ENCODE results near the gene NAGPA. TPM values are rescaled to one million over a fixed set of nuclear protein-coding genes. Genes with fewer than 3 reads are reported as not detected.

The NAGPA gene
- total and polyA plus RNA-seq, 2 of the 8 experiments (the other 6 are each of a cell fraction or from before 2014, with no cell fraction given), result 10.1 to 13.2 TPM

DNA sequence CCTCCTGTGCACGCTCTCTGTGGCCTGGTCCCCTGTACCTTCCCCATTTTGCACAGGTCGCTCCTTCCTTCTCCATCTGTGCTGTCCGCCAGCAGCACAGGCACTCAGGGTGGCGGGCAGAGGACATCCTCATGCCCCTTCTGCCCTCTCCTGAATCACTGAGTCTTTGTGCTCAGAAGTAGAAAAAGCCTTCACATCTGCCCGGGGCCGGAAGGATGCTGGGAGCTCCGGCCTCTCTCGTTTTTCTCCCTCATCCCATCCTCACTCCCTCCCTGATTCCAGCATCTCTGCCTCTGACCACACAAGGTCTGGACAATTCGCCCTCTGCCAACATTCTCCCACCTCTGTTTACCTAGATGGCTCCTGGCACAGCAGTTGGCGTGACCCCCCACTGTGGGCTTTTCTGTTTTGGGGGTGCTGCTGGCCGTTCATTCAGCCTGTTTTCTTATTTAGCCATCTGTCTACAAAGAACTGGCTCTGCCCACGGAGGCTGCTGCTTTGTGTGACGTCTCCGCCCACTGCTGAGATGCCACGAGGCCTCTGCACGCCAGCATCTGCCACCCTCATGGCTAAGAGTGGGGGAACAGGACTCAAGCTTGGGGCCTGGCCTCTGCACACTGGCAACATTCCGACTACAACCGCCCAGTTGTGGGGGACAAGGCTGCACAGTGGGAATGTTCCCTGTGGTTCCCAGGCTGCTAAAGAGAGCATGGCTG lies 38.9 kb downstream of the NAGPA start:
- ChIA-PET CTCF (ENCODE audit: partially characterized antibody) (no interaction called here), POLR2A (ENCODE audit: partially characterized antibody) (interaction anchor here (1.1 kb wide), 1 partner anchor 27 kb away, joined by 3 read pairs; no protein-coding TSS in a partner anchor)
- H2AFZ ChIP-seq (ENCODE audit: low read length), result no peak overlapping the region
- no peak overlapping the region for H3K4me3 ChIP-seq (ENCODE audit: extremely low read depth in 1 of 4, insufficient read depth in 2 of 4, low read depth in 3 of 4, low read length in 4 of 4)
- H3K23ac ChIP-seq (ENCODE audit: insufficient read length), result no peak overlapping the region
- no peaks in the 10 kb centered on the region; a peak in 1 of 7 replicates for H3K27me3 ChIP-seq (replicated peaks in 1 of 4; ENCODE audit: control insufficient read depth in 3 of 4, extremely low read depth in 1 of 4, insufficient read depth in 3 of 4, low read length in 3 of 4)
- no peak overlapping the region for H4K5ac ChIP-seq (ENCODE audit: insufficient read length, low read depth, low read length)
- DNase-seq (ENCODE audit: low read depth in 1 of 2, low spot score in 2 of 2), result no peak
- H2BK5ac ChIP-seq (ENCODE audit: low read depth, low read length), result no peak overlapping the region
- H2BK12ac ChIP-seq (ENCODE audit: low read depth, low read length), result no peak overlapping the region
- FAIRE-seq, result no peak
- H3K4me1 ChIP-seq (replicated peaks in 1 of 4; ENCODE audit: control insufficient read depth in 3 of 4, insufficient read depth in 4 of 4, low read length in 3 of 4), result 0 out of 7 replicates have a peak, but pooled peaks cover 0 to 3% (median 0%) of the 10 kb centered on the region in 4 experiments
- H3K23me2 ChIP-seq (ENCODE audit: low read depth, low read length), result no peaks in the 10 kb centered on the region
- H3K9me3 ChIP-seq (ENCODE audit: insufficient read depth in 2 of 2, low read depth in 1 of 2, low read length in 1 of 2), result no peaks in the 10 kb centered on the region
- H2BK120ac ChIP-seq (replicated peaks; ENCODE audit: low read depth, low read length), result no peak overlapping the region
- no peaks in the 10 kb centered on the region for H3K79me2 ChIP-seq (ENCODE audit: control insufficient read depth in 1 of 2, insufficient read depth in 2 of 2, low read length in 2 of 2)
- H4K91ac ChIP-seq (replicated peaks; ENCODE audit: insufficient read length, low read length), result no peak overlapping the region
- no peak overlapping the region for H2BK15ac ChIP-seq (ENCODE audit: low read length)
- no peak overlapping the region for H3K4me2 ChIP-seq (ENCODE audit: insufficient read depth in 1 of 2, low read depth in 2 of 2, low read length in 2 of 2)
- H2BK20ac ChIP-seq (ENCODE audit: low read length), result no peak overlapping the region
- H3K27ac ChIP-seq (ENCODE audit: low read depth, low read length), result no peak overlapping the region
- no peak overlapping the region; the same call in 1 of the 2 replicates for H4K8ac ChIP-seq (ENCODE audit: extremely low read depth, insufficient read depth, low read length)
- no peaks in the 10 kb centered on the region for H4K20me1 ChIP-seq (replicated peaks in 1 of 2; ENCODE audit: control insufficient read depth in 1 of 2, insufficient read depth in 2 of 2, low read length in 2 of 2)
- H3K4ac ChIP-seq (replicated peaks; ENCODE audit: insufficient read length, low read depth, low read length), result no peak overlapping the region
- 84% methylated on average over 17 of the region's 18 CpGs; no CpG with 5 or more reads in 1 of the 2 experiments for WGBS, 2 experiments (ENCODE audit: extremely low coverage in 1 of 2, insufficient coverage in 1 of 2, insufficient read length in 1 of 2, insufficient replicate concordance in 2 of 2, low coverage in 1 of 2, low lambda C conversion rate in 2 of 2, missing lambda C conversion rate in 1 of 2)
- H3K14ac ChIP-seq (ENCODE audit: insufficient read length), result no peak overlapping the region
- H3K9ac ChIP-seq (replicated peaks in 1 of 4; ENCODE audit: extremely low read depth in 1 of 4, low read depth in 3 of 4, low read length in 3 of 4), result no peak overlapping the region
- no peak overlapping the region for H3K56ac ChIP-seq (replicated peaks; ENCODE audit: insufficient read length, low read depth, low read length)
- no peak overlapping the region for H3K18ac ChIP-seq (ENCODE audit: extremely low read depth, low read length)
- H2AK5ac ChIP-seq (ENCODE audit: low read depth, low read length), result no peak overlapping the region
- H3K36me3 ChIP-seq (ENCODE audit: control insufficient read depth in 2 of 4, insufficient read depth in 4 of 4, low read length in 3 of 4), result no peaks in the 10 kb centered on the region
- H3K79me1 ChIP-seq (ENCODE audit: low read depth, low read length), result no peaks in the 10 kb centered on the region
- TF ChIP-seq, protein P1, sequence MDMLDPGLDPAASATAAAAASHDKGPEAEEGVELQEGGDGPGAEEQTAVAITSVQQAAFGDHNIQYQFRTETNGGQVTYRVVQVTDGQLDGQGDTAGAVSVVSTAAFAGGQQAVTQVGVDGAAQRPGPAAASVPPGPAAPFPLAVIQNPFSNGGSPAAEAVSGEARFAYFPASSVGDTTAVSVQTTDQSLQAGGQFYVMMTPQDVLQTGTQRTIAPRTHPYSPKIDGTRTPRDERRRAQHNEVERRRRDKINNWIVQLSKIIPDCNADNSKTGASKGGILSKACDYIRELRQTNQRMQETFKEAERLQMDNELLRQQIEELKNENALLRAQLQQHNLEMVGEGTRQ (IDR thresholded peaks at IDR 0.05; ENCODE audit: low read length), result no peak
- no peak for TF ChIP-seq RNF2 (IDR thresholded peaks at IDR 0.05; ENCODE audit: borderline replicate concordance, low read depth, low read length, missing control alignments, poor library complexity, severe bottlenecking)
- TF ChIP-seq TBP (IDR thresholded peaks at IDR 0.05; ENCODE audit: low read depth, low read length), result no peak
- TF ChIP-seq HDAC6 (IDR thresholded peaks at IDR 0.05; ENCODE audit: low read depth, low read length), result no peak
- no peak for TF ChIP-seq RFX5 (IDR thresholded peaks at IDR 0.05; ENCODE audit: borderline replicate concordance, low read depth, low read length)
- no peak for TF ChIP-seq PHF8 (conservative IDR thresholded peaks at IDR 0.05; ENCODE audit: low read depth, low read length)
- no peak for TF ChIP-seq BCL11A (IDR thresholded peaks at IDR 0.05; ENCODE audit: low read depth in 2 of 2, low read length in 2 of 2)
- TF ChIP-seq SAP30 (IDR thresholded peaks at IDR 0.05; ENCODE audit: insufficient read depth, insufficient replicate concordance, low read length), result no peak
- TF ChIP-seq CEBPB (IDR thresholded peaks at IDR 0.05; ENCODE audit: low read depth, low read length), result no peak
- no peak for TF ChIP-seq RBBP5 (IDR thresholded peaks at IDR 0.05; ENCODE audit: borderline replicate concordance, low read depth, low read length)
- TF ChIP-seq CBX8 (IDR thresholded peaks at IDR 0.05; ENCODE audit: borderline replicate concordance, low read depth, low read length), result no peak

Measured in H1 (cell line).